OCI-LY3 (cell line): ENCODE results near the gene TMEM212.

Experiments used
- EZH2phosphoT487 ChIP-seq: fragments of 200-600 bp; shearing (Covaris generic); IDR thresholded peaks from 2 replicates; pipeline ENCODE4 v1.6.1; 2018; ENCODE audit warnings: antibody characterized with exemption, mixed run types, low read depth
- TF ChIP-seq, protein P1 (sequence below): fragments of 200-600, 300-600 bp; sonication (generic); IDR thresholded peaks from 2 replicates; pipeline ENCODE4 v1.5.1; 2014; ENCODE audit warnings: antibody characterized with exemption, low read length, low read depth

DNA sequence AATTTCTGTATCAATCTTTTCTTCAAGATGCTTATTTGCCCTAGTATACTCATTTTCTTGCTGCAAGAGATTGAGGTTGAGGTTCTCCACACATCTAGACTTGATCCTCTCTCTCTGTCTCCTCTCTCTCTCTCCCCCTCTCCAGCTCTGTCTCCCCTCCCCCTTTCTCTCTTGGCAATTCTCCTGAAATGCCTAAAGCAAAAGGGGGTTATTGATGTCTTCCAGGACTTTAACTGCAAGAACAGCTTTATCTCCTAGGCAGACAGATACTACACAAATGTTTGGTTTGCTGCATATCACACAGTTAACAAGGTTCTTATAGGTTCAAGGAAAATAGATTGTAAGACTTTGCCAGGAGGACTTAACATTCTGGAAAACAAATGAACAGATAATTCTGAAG is 52.1 kb downstream of the TMEM212 start:
- TF ChIP-seq, protein P1, sequence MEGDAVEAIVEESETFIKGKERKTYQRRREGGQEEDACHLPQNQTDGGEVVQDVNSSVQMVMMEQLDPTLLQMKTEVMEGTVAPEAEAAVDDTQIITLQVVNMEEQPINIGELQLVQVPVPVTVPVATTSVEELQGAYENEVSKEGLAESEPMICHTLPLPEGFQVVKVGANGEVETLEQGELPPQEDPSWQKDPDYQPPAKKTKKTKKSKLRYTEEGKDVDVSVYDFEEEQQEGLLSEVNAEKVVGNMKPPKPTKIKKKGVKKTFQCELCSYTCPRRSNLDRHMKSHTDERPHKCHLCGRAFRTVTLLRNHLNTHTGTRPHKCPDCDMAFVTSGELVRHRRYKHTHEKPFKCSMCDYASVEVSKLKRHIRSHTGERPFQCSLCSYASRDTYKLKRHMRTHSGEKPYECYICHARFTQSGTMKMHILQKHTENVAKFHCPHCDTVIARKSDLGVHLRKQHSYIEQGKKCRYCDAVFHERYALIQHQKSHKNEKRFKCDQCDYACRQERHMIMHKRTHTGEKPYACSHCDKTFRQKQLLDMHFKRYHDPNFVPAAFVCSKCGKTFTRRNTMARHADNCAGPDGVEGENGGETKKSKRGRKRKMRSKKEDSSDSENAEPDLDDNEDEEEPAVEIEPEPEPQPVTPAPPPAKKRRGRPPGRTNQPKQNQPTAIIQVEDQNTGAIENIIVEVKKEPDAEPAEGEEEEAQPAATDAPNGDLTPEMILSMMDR, result no peak
- no peak for TF ChIP-seq EZH2phosphoT487
